IPS DF 6.9 (cell line): Measurements from ENCODE around the gene CCDC181.

Experiments used
- DNase-seq: peaks from one replicate; pipeline ENCODE4 v3.0.0-alpha.2; 2013; ENCODE audit warnings: low read depth, low spot score
- H3K27ac ChIP-seq: one replicate; pipeline ENCODE4 v1.5.1; 2013; ENCODE audit warnings: low read length, control low read depth
- H3K27me3 ChIP-seq: 2 replicates; pipeline ENCODE4 v1.6.1; 2013; ENCODE audit warnings: mild to moderate bottlenecking, low read length; ENCODE audit not compliant: control insufficient read depth, insufficient read depth
- H3K36me3 ChIP-seq: 2 replicates; pipeline ENCODE4 v1.6.1; 2013; ENCODE audit warnings: low read length; ENCODE audit not compliant: control insufficient read depth, insufficient read depth
- H3K4me1 ChIP-seq: 2 replicates; pipeline ENCODE4 v1.6.1; 2013; ENCODE audit warnings: low read length; ENCODE audit not compliant: control insufficient read depth, insufficient read depth
- H3K4me3 ChIP-seq: 2 replicates; pipeline ENCODE4 v1.5.1; 2013; ENCODE audit warnings: mild to moderate bottlenecking, low read length
- H3K9me3 ChIP-seq: 2 replicates; pipeline ENCODE4 v1.6.1; 2013; ENCODE audit warnings: low read length, inconsistent platforms; ENCODE audit not compliant: control insufficient read depth, insufficient read depth
- WGBS: extraction: QIAGEN DNeasy Blood & Tissue Kit; methylation state at CpG from one replicate; pipeline ENCODE4 v1.1.7; 2013; ENCODE audit warnings: mixed read lengths, missing lambda C conversion rate; ENCODE audit not compliant: insufficient read length, insufficient coverage; 5-methylcytosine and 5-hydroxymethylcytosine counted together

CCDC181 gene

DNA sequence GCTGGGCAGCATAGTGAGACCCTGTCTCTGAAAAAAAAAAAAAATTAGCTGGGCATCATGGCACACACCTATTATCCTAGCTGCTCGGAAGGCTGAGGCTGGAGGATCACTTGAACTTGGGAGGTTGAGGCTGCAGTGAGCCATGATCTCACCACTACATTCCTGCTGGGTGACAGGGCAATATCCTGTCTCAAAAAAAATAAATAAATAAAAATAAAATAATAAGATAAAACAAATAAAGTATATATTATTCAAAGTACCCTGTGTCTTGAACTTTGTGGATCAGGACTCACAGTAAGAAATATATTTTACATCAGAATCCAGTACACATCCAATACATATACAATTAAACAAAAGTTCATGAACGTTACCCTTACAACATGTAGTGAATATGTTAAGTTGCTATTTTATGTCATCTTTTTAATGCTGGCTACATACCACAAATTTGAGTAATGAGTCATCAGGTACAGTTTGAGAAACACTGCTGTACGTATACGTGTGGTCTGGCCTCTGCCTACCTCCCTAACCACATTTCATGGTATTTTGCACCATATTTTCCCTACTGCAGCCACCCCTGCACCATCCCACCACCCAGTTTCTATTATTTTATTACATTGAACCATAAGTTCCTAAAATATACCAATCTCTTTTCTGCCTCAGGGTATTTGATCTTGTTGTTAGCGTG lies 64.1 kb downstream of the CCDC181 start:
- Histone ChIP-seq H3K4me1 (no peaks in the 10 kb centered on the region), H3K36me3 (no peaks in the 10 kb centered on the region), H3K9me3 (no peaks in the 10 kb centered on the region), H3K27me3 (no peaks in the 10 kb centered on the region), H3K27ac (no peak overlapping the region), H3K4me3 (no peak overlapping the region)
- WGBS = no CpG with 5 or more reads among the region's 5 CpGs
- DNase-seq = no peak

DNA sequence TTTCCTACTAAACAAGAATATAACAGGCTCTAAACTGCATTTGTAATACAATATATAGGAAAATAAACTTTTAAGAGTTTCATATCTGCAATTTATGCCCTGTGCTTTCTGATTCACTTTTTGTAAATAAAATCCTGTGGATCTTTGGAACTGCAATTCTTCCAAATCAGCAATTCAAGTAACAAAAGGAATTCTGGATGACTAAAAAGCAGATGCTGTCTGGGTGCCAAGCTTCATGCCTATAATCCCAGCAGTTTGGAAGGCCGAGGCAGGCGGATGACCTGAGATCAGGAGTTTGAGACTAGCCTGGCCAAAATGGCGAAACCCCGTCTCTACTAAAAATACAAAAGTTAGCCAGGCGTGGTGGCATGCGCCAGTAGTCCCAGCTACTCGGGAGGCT lies 66.0 kb downstream of the CCDC181 start:
- WGBS = no CpG with 5 or more reads among the region's 7 CpGs

DNA sequence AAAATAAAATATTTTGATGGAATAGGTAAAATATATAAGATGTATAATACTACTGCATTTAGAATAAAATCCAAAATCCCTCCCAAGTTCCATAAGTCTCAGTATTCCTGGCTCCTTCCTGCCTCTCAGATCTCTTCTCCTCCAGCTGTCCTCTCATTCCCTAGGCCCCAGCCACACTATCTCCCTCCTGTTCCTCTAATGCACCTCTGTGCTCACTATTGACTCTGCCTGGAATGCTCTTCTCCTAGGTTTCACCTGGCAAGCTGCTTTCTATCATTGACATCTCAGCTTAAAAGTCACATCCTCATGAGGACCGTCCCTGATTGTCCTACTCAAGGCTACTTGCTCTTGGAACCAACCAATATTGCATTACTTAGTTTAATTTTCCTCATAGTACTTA lies 66.9 kb downstream of the CCDC181 start:
- Histone ChIP-seq H3K4me3 (no peak overlapping the region), H3K27me3 (no peaks in the 10 kb centered on the region), H3K4me1 (no peaks in the 10 kb centered on the region), H3K27ac (no peak overlapping the region), H3K36me3 (no peaks in the 10 kb centered on the region), H3K9me3 (no peaks in the 10 kb centered on the region)
- no CpG with 5 or more reads among the region's 1 CpG for WGBS
- DNase-seq = no peak

More for the DNA sequence above, 66.0 kb downstream of the CCDC181 start:
- Histone ChIP-seq H3K9me3 (no peaks in the 10 kb centered on the region), H3K4me3 (no peak overlapping the region), H3K4me1 (no peaks in the 10 kb centered on the region), H3K36me3 (no peaks in the 10 kb centered on the region), H3K27me3 (no peaks in the 10 kb centered on the region), H3K27ac (no peak overlapping the region)
- no peak for DNase-seq

DNA sequence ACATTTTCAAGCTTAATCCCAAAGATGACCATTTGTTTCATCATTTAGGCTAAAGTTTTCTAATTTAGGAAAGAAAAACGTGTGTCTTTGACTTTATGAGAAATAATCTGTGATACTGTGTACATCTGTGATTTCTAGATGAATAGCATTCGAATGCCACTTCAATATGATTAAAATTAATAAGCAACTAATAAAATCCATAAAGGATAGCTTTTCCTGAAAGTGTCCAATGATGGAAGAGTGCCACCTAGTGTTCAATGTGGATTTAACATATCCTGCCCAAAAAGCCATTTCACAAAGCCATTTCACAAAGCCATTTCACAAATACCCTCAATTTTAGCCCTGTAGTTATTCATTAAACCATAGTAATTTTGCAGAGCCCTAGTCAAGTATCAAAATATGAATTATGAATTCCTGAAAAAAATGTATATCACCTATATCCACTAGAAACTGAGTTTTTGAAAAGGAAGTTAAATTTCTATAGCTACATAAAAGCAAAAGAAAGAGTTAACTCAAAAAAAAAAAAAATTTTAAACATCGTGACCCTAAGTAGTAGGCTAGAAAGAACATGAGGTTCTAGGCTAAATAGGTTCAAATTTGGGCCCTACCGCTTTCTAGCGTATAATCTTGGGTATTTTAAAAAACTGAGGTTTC lies 78.8 kb downstream of the CCDC181 start:
- peak; percentile 18 for DNase-seq
- Histone ChIP-seq H3K4me1 (no peaks in the 10 kb centered on the region), H3K4me3 (no peak overlapping the region), H3K36me3 (no peaks in the 10 kb centered on the region), H3K27me3 (no peaks in the 10 kb centered on the region), H3K9me3 (no peaks in the 10 kb centered on the region), H3K27ac (no peak overlapping the region)
- WGBS = no CpG with 5 or more reads among the region's 5 CpGs

DNA sequence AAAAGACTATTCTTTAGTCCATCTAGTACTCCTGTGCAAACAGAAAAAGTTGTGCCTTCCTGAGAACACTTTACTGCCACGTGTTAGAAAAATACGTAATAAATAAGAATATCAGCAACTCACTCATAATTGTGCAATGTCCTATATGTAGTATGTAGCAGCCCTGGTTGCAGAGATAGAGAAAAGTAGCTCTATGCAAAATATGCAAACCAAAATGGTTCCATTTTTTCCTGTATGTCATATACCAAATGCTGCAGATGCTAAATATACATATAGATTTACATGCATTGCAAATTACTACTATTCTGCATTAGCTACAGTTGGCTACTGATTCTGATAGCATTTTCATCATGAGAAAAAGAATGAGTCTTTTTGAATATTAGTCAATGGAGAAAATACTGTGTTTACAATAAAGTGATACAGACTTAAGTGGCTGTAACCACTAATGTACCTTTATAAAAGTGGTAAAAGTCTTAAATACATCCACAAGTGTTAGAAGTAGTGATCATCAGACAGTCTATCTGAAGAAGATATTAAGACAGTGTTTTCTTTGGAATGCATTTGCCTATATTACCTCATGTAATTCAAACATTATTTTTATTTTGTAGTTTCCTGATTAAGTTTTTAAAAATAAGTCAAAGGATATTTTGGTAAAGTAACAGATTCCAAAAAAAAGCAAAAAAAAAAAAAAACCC lies 79.4 kb downstream of the CCDC181 start:
- no peak overlapping the region for H3K4me3 ChIP-seq
- H3K4me1 ChIP-seq = no peaks in the 10 kb centered on the region
- no peaks in the 10 kb centered on the region for H3K27me3 ChIP-seq
- DNase-seq = no peak
- no peaks in the 10 kb centered on the region for H3K9me3 ChIP-seq
- WGBS = no CpG with 5 or more reads among the region's 2 CpGs
- no peaks in the 10 kb centered on the region for H3K36me3 ChIP-seq
- no peak overlapping the region for H3K27ac ChIP-seq

DNA sequence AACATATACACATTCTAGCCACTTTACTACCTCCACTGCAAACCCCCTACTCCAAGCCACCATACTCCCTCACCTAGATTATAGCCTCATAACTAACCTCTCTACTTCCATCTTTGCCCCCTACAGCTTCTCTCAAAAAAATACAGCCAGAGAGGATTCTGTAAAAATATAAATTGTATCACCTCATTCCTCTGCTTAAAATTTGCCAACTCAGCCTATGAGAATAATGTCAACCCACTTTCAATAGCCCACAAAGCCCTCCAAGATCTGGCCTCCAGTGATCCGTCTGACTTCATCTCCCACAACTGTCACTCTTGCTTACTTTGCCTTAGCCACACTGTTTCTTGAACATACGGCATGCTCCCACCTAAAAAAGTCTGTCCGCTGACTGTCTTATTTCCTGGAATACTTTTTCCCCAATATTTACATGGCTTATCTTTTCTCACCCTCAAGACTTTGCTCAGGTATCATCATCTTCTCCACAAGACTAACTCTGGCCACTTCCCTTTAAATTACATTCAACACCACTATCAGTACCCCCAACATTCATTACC lies 81.2 kb downstream of the CCDC181 start:
- no peaks in the 10 kb centered on the region for H3K36me3 ChIP-seq
- H3K4me3 ChIP-seq = no peak overlapping the region
- H3K4me1 ChIP-seq = no peaks in the 10 kb centered on the region
- H3K9me3 ChIP-seq = no peaks in the 10 kb centered on the region
- WGBS = no CpG with 5 or more reads among the region's 3 CpGs
- DNase-seq = no peak
- H3K27me3 ChIP-seq = no peaks in the 10 kb centered on the region
- H3K27ac ChIP-seq = no peak overlapping the region

DNA sequence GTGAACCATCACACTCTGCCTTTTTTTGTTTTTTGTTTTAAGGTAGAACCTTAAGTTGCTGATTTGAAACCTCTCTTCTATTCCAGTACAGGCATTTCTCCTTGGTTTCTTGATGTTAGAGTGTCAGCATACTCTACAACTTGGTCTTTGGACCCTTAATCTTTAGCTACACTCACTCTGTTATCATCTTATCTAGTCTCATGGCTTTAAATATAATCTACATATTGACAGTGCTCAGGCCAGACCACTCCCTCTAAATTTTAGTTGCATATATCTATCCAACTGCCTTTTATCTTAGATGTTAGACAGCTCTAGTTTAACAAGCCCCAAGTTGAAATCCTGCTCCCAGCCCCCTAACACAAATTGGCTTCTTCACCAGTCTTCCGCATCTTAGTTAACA lies 81.8 kb downstream of the CCDC181 start:
- H3K4me3 ChIP-seq = no peak overlapping the region
- H3K4me1 ChIP-seq = no peaks in the 10 kb centered on the region
- no CpG with 5 or more reads among the region's 1 CpG for WGBS
- no peak for DNase-seq
- H3K27ac ChIP-seq = no peak overlapping the region
- no peaks in the 10 kb centered on the region for H3K9me3 ChIP-seq
- no peaks in the 10 kb centered on the region for H3K27me3 ChIP-seq
- no peaks in the 10 kb centered on the region for H3K36me3 ChIP-seq
